ENCODE data around the gene MAGI2. TPM values are rescaled to one million over a fixed set of nuclear protein-coding genes. Genes with fewer than 3 reads are reported as not detected.
A peak's percentile ranks its signal among the peaks of the same experiment; 100 is the strongest.

The MAGI2 gene
- total RNA-seq, 1 donor from 2014 or later, result 10.7 TPM

GRCh38 chr7:78020136-78020873, 1433.2 kb downstream of the MAGI2 start:
- Mint-ChIP-seq H3K27me3 (ENCODE audit: unreplicated experiment) (peaks cover 13% of the 10 kb centered on the region), H3K36me3 (ENCODE audit: unreplicated experiment) (no peaks in the 10 kb centered on the region), H3K27ac (ENCODE audit: unreplicated experiment) (peak overlapping the region; percentile 83), H3K4me3 (ENCODE audit: unreplicated experiment) (peak overlapping the region; percentile 68), H3K4me1 (ENCODE audit: unreplicated experiment) (peaks cover 18% of the 10 kb centered on the region), H3K9me3 (ENCODE audit: unreplicated experiment) (no peaks in the 10 kb centered on the region)
- DNase-seq (ENCODE audit: extremely low spot score, unreplicated experiment), result no peak
- peak; percentile 81 for TF ChIP-seq CTCF (IDR thresholded peaks at IDR 0.05)

GRCh38 chr7:78019447-78020135, 1433.9 kb downstream of the MAGI2 start:
- no peaks in the 10 kb centered on the region for H3K9me3 Mint-ChIP-seq (ENCODE audit: unreplicated experiment)
- peak overlapping the region; percentile 92 for H3K27ac Mint-ChIP-seq (ENCODE audit: unreplicated experiment)
- peak; percentile 19 for TF ChIP-seq CTCF (IDR thresholded peaks at IDR 0.05)
- peaks cover 13% of the 10 kb centered on the region for H3K27me3 Mint-ChIP-seq (ENCODE audit: unreplicated experiment)
- peaks cover 18% of the 10 kb centered on the region for H3K4me1 Mint-ChIP-seq (ENCODE audit: unreplicated experiment)
- H3K36me3 Mint-ChIP-seq (ENCODE audit: unreplicated experiment), result no peaks in the 10 kb centered on the region
- H3K4me3 Mint-ChIP-seq (ENCODE audit: unreplicated experiment), result peak overlapping the region; percentile 80
- DNase-seq (ENCODE audit: extremely low spot score, unreplicated experiment), result peak; percentile 92

GRCh38 chr7:78018641-78019446, 1434.6 kb downstream of the MAGI2 start:
- Mint-ChIP-seq H3K27ac (ENCODE audit: unreplicated experiment) (peak overlapping the region; percentile 86), H3K27me3 (ENCODE audit: unreplicated experiment) (peaks cover 13% of the 10 kb centered on the region), H3K36me3 (ENCODE audit: unreplicated experiment) (no peaks in the 10 kb centered on the region), H3K4me3 (ENCODE audit: unreplicated experiment) (peak overlapping the region; percentile 72), H3K4me1 (ENCODE audit: unreplicated experiment) (peaks cover 18% of the 10 kb centered on the region), H3K9me3 (ENCODE audit: unreplicated experiment) (no peaks in the 10 kb centered on the region)
- TF ChIP-seq CTCF (IDR thresholded peaks at IDR 0.05), result no peak
- DNase-seq (ENCODE audit: extremely low spot score, unreplicated experiment), result no peak

GRCh38 chr7:78017591-78018100, 1435.8 kb downstream of the MAGI2 start:
- Mint-ChIP-seq H3K4me3 (ENCODE audit: unreplicated experiment) (no peak overlapping the region), H3K27ac (ENCODE audit: unreplicated experiment) (peak overlapping the region; percentile 45), H3K36me3 (ENCODE audit: unreplicated experiment) (no peaks in the 10 kb centered on the region), H3K4me1 (ENCODE audit: unreplicated experiment) (peaks cover 18% of the 10 kb centered on the region), H3K27me3 (ENCODE audit: unreplicated experiment) (peaks cover 20% of the 10 kb centered on the region), H3K9me3 (ENCODE audit: unreplicated experiment) (no peaks in the 10 kb centered on the region)
- DNase-seq (ENCODE audit: extremely low spot score, unreplicated experiment), result no peak
- no peak for TF ChIP-seq CTCF (IDR thresholded peaks at IDR 0.05)

Measured in osteocyte (in vitro differentiated cells).